IPS-11a (cell line): Measurements from ENCODE around the gene SLC34A3.

Source experiments
- H3K4me3 ChIP-seq: one replicate; pipeline ENCODE4 v1.5.1; 2013; ENCODE audit warnings: low read depth, low read length, control low read depth

Gene SLC34A3

GRCh38 chr9:137275203-137275587 lies 44.5 kb downstream of the SLC34A3 start:
- H3K4me3 ChIP-seq, result no peak overlapping the region

GRCh38 chr9:137275588-137276472 lies 45.1 kb downstream of the SLC34A3 start:
- no peak overlapping the region for H3K4me3 ChIP-seq

DNA sequence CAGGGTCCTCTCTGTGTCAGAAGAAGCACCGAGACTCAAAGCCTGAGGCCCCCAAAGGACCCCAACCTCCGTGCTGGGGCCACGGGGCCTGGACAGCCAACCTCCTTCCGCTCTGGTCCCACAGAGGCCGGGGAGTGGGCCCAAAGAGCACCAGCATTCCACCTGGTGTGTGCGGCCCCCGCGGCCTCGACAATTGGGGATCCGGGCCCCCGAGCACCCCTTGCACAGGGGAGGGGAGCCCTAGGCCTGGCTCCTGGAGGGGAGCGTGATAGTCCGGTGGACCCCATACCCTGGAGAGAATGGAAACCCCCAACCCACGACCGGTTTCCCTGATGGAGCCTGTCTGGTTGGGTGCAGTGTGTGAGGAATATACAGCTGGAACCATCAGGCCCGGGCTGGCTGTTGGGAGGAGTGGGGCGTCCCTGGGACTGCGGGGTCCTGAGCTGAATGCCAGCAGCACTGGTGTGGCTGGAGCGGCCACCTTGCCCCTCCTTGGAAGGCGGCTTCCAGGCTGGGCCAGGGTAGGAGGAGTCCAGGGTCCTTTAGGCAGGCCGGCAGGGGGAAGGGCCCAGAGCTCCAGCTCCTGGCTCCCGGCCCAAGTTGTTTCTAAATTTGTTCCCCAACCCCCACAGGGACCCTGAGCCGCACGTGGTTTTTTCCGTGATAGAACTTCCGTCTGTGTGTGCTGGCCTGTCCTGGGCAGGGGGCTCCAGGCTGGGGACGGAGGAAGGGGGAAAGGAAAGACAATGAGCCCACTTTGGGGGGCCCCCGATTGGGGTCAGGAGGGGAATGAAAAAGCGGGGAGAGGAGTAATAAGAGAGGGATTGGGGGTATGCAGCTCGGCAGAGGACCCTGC lies 46.0 kb downstream of the SLC34A3 start:
- no peak overlapping the region for H3K4me3 ChIP-seq

DNA sequence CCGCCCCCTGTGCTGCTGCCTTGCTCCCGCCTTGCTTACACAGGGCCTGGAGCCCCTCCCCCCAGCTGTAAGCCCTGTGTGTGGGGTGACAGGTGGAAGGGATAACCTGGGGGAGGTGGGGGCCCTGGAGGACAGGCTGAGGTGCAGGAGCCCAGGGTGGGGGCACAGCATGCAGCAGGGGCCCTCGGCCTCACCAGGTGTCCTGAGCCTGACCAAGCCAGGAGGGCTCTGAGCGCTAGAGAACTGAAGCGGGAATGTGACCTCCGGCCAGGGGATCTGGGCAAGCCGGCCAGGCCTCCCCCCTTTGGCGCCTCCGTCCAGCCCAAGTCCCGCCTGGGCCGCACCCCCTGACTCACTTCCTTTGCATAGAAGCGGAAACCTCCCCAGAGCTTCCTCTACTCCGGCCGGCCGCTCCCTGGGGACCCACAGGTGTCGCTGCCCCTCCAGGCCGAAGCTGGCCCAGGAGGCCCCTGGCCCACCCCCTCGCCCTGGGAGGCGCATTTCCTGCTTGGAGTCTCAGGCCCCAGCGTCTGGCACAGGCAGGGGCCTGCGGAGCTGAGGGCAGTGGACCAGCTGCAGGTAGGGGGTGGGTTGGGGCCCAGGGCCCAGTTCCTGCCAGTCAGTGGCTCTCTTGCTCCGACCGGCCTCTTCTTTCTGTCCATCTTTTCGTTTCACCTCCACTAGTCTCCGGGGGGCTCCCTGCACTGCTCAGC lies 46.8 kb downstream of the SLC34A3 start, which contains the start of gene TOR4A:
TOR4A (plus strand) TSS at position 398 of the 713 bp plus-strand sequence. CDS start 964 bp downstream, outside the sequence.
- H3K4me3 ChIP-seq, result peak within 1 kb of the TSS; percentile 28

DNA sequence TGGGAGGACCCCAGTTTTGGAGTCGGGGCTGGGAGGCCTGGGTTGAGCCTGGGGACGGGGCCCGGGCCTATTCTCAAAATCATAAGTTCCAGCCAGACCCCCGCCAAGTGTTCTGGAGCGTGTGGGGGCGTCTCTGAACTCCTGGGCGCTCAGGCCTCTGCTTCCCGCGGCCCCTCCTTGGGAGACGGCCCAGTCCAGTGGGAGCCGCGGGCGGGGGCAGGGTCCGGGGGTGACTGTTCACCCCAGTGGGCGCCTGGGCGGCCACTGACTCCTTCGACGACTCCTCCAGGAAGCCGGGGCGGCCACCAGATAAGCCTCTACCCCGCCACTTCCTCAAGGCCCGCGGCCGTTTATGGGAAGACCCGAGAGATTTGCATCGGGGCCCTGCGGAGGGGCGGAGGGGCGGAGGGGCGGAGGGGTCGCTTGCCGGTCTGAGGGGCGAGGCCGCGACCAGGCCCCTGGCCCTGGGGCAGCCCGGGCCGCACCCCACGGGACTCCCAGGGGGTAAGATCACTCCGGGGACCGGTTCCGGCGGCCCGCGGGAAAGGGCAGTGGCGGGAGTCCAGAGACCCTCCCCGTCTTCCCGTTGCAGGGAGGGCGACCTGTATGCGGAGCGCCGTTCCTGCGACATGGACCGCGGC lies 47.5 kb downstream of the SLC34A3 start:
- peak overlapping the region; percentile 28 for H3K4me3 ChIP-seq

GRCh38 chr9:137278721-137279711 lies 48.3 kb downstream of the SLC34A3 start:
- peak overlapping the region; percentile 20 for H3K4me3 ChIP-seq

DNA sequence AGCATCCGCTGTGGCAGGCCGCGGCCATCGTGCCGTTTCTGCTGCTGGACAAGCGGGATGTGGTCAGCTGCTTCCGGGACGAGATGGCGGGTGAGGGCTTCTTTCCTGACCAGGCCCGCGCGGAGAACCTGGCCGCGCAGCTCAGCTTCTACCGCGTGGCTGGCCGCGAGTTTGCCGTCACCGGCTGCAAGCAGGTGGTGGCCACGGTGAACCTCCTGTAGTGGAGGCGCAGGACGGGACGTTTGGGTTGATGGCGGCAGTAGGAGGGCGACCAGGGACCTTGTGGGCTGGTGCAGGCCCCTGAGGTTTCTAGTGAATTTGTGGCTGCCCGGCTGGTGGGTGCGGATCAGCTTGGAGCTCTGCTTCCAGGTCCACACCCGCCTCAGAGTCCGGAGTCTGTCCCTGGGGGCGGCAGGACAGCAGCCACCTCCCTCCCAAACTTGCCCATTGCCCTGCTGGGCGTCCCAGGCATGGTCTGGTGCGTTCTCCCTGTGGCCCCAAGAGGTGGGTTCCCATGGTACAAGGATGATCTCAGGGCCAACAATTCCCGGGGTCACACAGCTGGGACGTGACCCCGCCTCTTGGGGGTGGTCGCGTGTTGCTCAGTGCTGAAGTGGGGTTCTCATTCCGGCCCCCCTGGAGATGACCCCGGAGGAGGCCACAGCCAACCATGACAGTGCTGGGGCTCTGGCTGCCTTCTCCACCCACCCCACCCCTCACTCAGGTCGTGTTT lies 49.2 kb downstream of the SLC34A3 start:
- no peak overlapping the region for H3K4me3 ChIP-seq

DNA sequence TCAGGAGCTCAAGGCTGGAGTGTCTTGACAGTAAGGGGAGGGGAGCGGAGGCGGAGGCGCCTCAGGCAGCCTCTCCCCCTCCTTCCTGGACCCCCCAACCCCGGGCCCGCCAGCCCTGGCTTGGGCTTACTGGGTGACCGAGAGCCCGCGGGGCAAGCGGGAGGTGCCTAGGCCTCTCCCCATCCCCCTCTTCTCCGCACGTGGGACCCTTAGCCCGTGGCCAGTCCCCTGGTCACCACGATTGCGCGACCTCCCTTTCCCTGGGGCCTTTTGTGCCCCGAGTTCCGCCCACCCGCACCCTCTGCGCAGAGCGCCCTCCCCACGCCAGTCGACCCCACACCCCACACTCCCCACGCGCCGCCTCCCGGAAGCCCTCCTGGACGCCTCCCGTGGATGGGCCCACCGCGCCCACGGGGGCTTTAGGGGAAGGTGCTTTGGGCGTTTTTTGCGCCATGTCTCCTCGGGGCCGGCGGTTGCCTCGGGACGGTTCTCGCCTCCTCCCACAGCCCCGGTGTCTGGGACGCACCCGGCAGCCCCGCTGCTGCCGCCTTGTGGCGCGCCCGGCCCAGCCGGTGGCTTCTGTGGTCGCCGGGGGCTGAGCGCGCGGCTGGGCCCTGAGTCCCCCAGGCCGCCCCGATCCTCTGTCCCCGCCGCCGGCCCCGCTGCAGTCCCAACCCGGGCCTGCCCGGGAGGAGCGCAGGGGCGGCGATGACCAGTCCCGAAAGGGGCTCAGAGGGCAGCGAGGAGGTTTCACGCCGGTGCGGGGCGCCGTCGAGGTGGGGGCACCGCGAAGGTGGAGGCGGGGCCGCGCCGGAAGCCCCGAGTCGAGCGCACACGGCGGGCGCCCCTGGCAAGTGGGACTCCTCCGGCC lies 50.0 kb downstream of the SLC34A3 start:
- peak overlapping the region; percentile 20 for H3K4me3 ChIP-seq

GRCh38 chr9:137281345-137282116 lies 50.8 kb downstream of the SLC34A3 start:
- peak overlapping the region; percentile 20 for H3K4me3 ChIP-seq
